IPS-18a (cell line): ENCODE results near the gene CLEC5A.
"Not testable (repeated sequence)": the region's sequence is repeated elsewhere in the genome, so short reads cannot be mapped to it uniquely, and the experiment has no call there.

Source experiments
- H3K27ac ChIP-seq: one replicate; pipeline ENCODE4 v1.5.1; 2013; ENCODE audit warnings: low read length
- H3K27me3 ChIP-seq: one replicate; pipeline ENCODE4 v1.6.1; 2013; ENCODE audit warnings: mild to moderate bottlenecking, low read length; ENCODE audit not compliant: control insufficient read depth, insufficient read depth
- H3K36me3 ChIP-seq: one replicate; pipeline ENCODE4 v1.6.1; 2013; ENCODE audit warnings: low read depth, low read length; ENCODE audit not compliant: control insufficient read depth
- H3K4me1 ChIP-seq: one replicate; pipeline ENCODE4 v1.6.1; 2013; ENCODE audit warnings: low read depth, low read length; ENCODE audit not compliant: control insufficient read depth
- H3K4me3 ChIP-seq: one replicate; pipeline ENCODE4 v1.5.1; 2013; ENCODE audit warnings: low read length
- H3K9ac ChIP-seq: one replicate; pipeline ENCODE4 v1.6.1; 2013; ENCODE audit warnings: mild to moderate bottlenecking, low read length, moderate library complexity
- H3K9me3 ChIP-seq: one replicate; pipeline ENCODE4 v1.6.1; 2013; ENCODE audit warnings: low read depth, low read length; ENCODE audit not compliant: control insufficient read depth

The CLEC5A gene

DNA sequence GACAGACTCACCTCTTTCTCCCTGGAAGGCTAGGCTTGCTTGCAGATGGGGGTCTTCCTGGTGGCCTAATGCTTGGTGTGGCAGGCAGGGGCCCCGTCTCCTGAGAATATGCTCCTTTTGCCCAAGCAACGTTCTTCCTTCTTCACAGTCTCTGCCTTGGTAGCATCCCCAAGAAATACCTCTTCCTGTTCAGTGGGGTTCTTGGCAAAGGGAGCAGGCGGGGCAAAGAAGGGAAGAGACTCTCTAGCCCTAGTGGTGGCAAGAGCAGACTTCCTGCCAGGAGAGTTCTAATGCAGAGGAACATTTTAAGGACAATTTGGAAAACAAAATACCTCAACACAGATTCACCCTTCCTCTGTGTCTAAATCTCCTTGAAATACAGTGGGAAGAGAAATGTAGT lies at the start of gene CLEC5A:
CLEC5A (minus strand) TSS at position 179 of the 400 bp plus-strand sequence. CDS start 682 bp downstream, outside the sequence.
- H3K36me3 ChIP-seq, result no peaks in the 10 kb centered on the region
- H3K27ac ChIP-seq, result no peak within 1 kb of the TSS
- H3K4me1 ChIP-seq, result no peaks in the 10 kb centered on the region
- no peak within 1 kb of the TSS for H3K9ac ChIP-seq
- no peak within 1 kb of the TSS for H3K4me3 ChIP-seq
- H3K27me3 ChIP-seq, result no peaks in the 10 kb centered on the region
- no peaks in the 10 kb centered on the region for H3K9me3 ChIP-seq

DNA sequence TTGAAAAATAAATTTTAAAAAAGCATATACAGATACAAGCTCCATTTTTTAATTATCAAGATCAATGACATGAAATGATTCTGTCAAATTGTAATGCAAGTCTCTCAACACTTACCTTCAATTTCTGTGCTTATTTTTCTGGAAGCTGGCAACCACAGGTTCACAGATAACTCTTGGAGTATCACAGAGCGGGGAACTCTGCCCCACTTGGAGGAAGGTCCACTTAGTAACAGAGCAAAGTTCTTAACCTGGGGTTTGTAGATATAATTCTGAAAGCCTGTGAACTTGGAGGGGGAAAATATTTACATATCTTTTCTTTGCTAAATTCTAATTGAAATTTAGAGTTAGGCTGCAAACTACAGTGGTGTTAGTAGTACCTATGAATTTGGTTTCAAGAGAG lies 46.6 kb upstream of the CLEC5A start:
- no peak overlapping the region for H3K4me3 ChIP-seq
- H3K27me3 ChIP-seq, result no peaks in the 10 kb centered on the region
- H3K27ac ChIP-seq, result no peak overlapping the region
- no peaks in the 10 kb centered on the region for H3K9me3 ChIP-seq
- no peak overlapping the region for H3K9ac ChIP-seq
- H3K36me3 ChIP-seq, result no peaks in the 10 kb centered on the region
- H3K4me1 ChIP-seq, result peaks cover 4% of the 10 kb centered on the region

DNA sequence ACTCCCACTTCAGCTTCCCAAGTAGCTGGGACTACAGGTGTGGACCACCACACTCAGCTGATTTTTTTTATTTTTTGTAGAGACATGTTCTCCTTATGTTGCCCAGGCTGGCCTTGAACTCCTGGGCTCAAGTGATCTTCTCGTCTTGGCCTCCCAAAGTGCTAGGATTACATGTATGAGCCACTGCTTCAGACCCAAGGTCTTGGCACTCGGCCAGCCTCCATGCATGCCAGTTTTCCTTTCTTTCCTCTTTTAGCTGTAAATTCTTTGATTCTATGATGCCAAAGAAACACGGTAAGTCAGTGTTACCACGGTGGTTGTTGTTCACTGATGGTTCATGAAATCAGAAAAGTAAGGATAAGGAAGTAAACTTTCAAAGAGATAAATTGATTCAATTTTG lies 45.9 kb upstream of the CLEC5A start:
- Histone ChIP-seq H3K36me3 (no peaks in the 10 kb centered on the region), H3K27ac (no peak overlapping the region), H3K27me3 (no peaks in the 10 kb centered on the region), H3K9ac (no peak overlapping the region), H3K9me3 (no peaks in the 10 kb centered on the region), H3K4me1 (peaks cover 4% of the 10 kb centered on the region), H3K4me3 (no peak overlapping the region)

DNA sequence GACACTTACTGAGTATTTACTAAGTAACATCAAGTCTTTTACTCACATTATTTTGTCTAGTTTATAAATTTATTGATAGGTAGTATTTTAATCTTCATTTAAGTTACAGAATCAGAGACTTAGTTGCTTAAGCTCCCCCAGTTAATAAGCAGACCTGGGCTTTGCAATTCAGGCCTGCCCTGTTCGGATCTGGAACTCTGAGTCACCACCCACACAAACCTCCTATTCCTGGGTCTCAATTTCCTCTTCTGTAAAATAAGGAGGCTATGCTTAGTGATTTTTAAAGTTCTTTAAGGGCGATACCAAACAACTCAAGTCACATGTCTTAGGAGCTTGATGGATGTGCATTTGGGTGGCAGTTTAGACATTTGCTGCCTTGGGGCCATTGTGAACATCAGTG lies 45.4 kb upstream of the CLEC5A start:
- Histone ChIP-seq H3K9me3 (no peaks in the 10 kb centered on the region), H3K27ac (no peak overlapping the region), H3K4me3 (no peak overlapping the region), H3K4me1 (peaks cover 4% of the 10 kb centered on the region), H3K36me3 (no peaks in the 10 kb centered on the region), H3K27me3 (no peaks in the 10 kb centered on the region), H3K9ac (no peak overlapping the region)

GRCh38 chr7:141991140-141991539 lies 44.4 kb upstream of the CLEC5A start:
- no peaks in the 10 kb centered on the region for H3K9me3 ChIP-seq
- H3K36me3 ChIP-seq, result no peaks in the 10 kb centered on the region
- no peaks in the 10 kb centered on the region for H3K27me3 ChIP-seq
- no peak overlapping the region for H3K4me3 ChIP-seq
- H3K4me1 ChIP-seq, result peaks cover 4% of the 10 kb centered on the region
- H3K9ac ChIP-seq, result no peak overlapping the region
- H3K27ac ChIP-seq, result no peak overlapping the region

- Histone ChIP-seq H3K4me1 (no peaks in the 10 kb centered on the region), H3K9me3 (no peaks in the 10 kb centered on the region), H3K4me3 (no peak overlapping the region), H3K9ac (no peak overlapping the region), H3K27me3 (no peaks in the 10 kb centered on the region), H3K27ac (no peak overlapping the region), H3K36me3 (no peaks in the 10 kb centered on the region)
Observed at GRCh38 chr7:141990011-141990725, 43.4 kb upstream of the CLEC5A start.

- not testable (repeated sequence) for H3K4me3 ChIP-seq, H3K9ac ChIP-seq, H3K4me1 ChIP-seq, H3K27ac ChIP-seq, H3K27me3 ChIP-seq, H3K36me3 ChIP-seq, H3K9me3 ChIP-seq
Observed at GRCh38 chr7:141987803-141988202, 41.0 kb upstream of the CLEC5A start.

GRCh38 chr7:141986923-141987322 lies 40.1 kb upstream of the CLEC5A start:
- Histone ChIP-seq H3K4me3 (no peak overlapping the region), H3K27me3 (no peaks in the 10 kb centered on the region), H3K27ac (no peak overlapping the region), H3K9ac (no peak overlapping the region), H3K9me3 (no peaks in the 10 kb centered on the region), H3K36me3 (no peaks in the 10 kb centered on the region), H3K4me1 (no peaks in the 10 kb centered on the region)

DNA sequence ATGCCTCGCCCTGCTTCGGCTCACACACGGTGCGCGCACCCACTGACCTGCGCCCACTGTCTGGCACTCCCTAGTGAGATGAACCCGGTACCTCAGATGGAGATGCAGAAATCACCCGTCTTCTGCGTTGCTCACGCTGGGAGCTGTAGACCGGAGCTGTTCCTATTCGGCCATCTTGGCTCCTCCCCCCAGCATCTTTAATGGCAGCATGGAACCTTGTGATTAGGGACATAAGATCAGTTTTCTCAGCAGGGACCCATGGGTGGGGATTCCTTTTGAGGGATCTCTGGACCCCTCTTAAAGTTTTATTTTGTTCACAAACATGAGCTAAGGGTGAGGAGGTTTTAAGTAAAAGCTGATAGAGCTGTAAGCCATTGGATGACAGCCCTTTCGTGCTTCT lies 39.2 kb upstream of the CLEC5A start:
- H3K27ac ChIP-seq, H3K4me3 ChIP-seq, H3K36me3 ChIP-seq, H3K27me3 ChIP-seq, H3K9me3 ChIP-seq, H3K9ac ChIP-seq, H3K4me1 ChIP-seq: not testable (repeated sequence)

GRCh38 chr7:141979568-141979967 lies 32.8 kb upstream of the CLEC5A start:
- Histone ChIP-seq H3K27me3 (no peaks in the 10 kb centered on the region), H3K9ac (no peak overlapping the region), H3K9me3 (no peaks in the 10 kb centered on the region), H3K4me3 (no peak overlapping the region), H3K36me3 (no peaks in the 10 kb centered on the region), H3K27ac (no peak overlapping the region), H3K4me1 (peaks cover 8% of the 10 kb centered on the region)

- Histone ChIP-seq H3K27ac (no peak overlapping the region), H3K9ac (no peak overlapping the region), H3K4me3 (no peak overlapping the region), H3K36me3 (no peaks in the 10 kb centered on the region), H3K9me3 (no peaks in the 10 kb centered on the region), H3K4me1 (peaks cover 8% of the 10 kb centered on the region), H3K27me3 (no peaks in the 10 kb centered on the region)
Observed at GRCh38 chr7:141978351-141978750, 31.6 kb upstream of the CLEC5A start.

- Histone ChIP-seq H3K9me3 (no peaks in the 10 kb centered on the region), H3K4me3 (peak overlapping the region; percentile 42), H3K27me3 (no peaks in the 10 kb centered on the region), H3K9ac (peak overlapping the region; percentile 11), H3K36me3 (no peaks in the 10 kb centered on the region), H3K27ac (no peak overlapping the region), H3K4me1 (peaks cover 8% of the 10 kb centered on the region)
Observed at GRCh38 chr7:141976524-141977245, 29.9 kb upstream of the CLEC5A start.
